NCI-H2029 (cell line): ENCODE data around the gene HNRNPUL2.

Source experiments
- DNase-seq: peaks from one replicate; lab custom pipeline; 2025; lab: John Stamatoyannopoulos, UW

HNRNPUL2 gene

GRCh38 chr11:62726915-62727164, 417 bp downstream of the HNRNPUL2 start:
- DNase-seq: no peak

- DNase-seq: no peak
Observed at GRCh38 chr11:62726156-62726914, 922 bp downstream of the HNRNPUL2 start.

GRCh38 chr11:62725646-62726045, 1.6 kb downstream of the HNRNPUL2 start:
- DNase-seq: no peak

GRCh38 chr11:62724171-62724570, 3.1 kb downstream of the HNRNPUL2 start:
- DNase-seq: no peak

DNA sequence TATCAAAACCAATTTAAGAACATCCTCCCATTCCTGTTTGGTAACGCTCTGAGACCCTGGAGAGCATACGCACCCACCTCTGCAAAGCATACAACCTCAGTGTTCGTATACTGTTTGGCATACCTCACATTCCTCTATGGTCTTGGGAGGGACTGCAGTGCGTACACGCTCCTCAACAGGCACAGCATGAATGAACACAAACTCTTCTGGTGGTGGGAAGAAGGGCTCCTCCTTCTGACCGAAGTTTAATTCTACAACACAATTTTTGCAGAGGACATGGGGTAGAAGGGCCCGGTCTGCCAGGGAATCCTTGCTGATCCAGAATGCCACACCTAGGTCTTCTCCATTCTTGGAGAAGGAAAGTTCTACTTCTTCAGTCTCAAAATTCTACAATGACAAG, 5.3 kb downstream of the HNRNPUL2 start:
- no peak for DNase-seq

DNA sequence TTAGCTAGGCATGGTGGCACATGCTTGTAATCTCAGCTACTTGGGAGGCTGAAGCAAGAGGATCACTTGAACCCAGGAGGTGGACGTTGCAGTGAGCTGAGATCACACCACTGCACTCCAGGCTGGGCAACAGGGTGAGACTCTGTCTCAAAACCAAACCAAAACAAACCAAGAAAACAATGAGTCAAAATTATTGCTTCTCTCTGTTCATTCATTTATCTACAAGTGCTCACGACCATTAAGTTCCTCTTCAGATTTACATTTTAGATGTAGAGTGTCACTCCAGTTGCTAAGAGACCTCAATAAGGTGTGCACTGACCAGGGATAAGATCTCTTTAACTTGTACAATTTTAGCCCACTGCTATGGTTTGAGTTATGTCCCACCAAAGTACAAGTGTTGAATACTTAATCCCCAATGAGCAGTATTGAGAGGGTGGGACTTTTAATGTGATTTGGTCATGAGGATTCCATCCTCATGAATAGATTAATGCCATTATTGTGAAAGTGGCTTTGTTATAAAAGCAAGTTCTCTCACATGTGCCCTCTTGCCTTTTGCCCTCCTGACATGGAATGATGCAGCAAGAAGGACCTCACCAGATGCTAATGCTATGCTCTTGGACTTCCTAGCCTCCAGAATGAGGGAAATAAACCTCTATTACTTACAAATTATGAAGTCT, 7.8 kb downstream of the HNRNPUL2 start:
- no peak for DNase-seq

- no peak for DNase-seq
Observed at GRCh38 chr11:62716816-62717215, 10.4 kb downstream of the HNRNPUL2 start.

DNA sequence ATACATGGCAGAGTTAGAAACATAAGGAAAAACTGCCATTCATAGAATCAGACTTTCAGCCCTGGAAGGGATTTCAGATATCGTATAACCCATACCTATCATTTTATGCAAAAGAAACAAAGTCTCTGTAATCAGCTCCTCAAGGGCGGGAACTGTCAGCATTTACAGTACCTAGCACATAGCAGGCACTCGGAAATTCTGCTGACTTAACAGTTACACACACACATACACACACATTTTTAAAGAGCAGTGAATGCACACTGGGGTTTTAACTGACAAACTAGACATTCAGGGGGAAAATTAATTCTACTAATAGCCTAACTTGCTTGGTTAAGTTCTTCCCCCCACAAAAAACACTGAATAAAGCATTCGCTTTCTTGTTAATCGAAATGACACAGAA, 11.1 kb downstream of the HNRNPUL2 start:
- DNase-seq: no peak

- no peak for DNase-seq
Observed at GRCh38 chr11:62715150-62716130, 11.8 kb downstream of the HNRNPUL2 start.

DNA sequence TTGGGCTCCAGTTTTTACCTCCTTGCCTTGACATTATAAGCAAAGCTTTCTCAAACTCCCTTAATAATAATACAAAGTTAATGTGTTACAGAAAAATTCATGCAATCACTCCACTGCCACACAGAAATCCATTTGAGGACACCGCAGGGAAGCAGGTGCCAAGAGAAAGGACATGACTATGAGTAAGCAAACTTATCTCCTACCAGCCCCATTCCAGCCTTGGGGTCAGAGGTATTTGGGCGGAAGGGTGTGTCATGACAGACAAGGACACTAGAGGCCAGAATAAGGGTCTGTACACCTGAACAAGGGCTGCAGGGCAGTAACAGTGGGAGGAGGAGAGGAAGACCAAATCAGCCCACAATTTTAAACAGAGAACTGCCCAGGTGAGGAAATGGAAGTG, 13.9 kb downstream of the HNRNPUL2 start:
- DNase-seq: no peak

DNA sequence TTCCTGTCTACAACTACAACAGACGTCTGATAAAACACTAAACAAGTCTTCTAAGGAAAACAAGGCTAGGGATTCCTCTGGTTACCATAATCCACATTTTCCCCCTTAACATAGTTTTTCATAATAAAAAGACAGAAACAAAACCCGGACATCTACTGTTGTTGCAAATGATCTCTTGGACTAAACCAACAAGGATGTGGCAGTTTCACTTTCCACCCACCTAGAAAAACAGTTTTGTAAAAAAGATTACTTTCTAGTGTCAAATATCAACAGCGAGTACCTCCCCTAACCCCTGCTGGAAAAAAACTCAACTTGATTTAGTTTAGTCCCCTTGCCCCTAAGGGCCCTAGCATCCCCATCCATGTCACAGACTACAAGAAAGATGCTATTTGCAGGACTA, 14.4 kb downstream of the HNRNPUL2 start:
- DNase-seq: no peak

DNA sequence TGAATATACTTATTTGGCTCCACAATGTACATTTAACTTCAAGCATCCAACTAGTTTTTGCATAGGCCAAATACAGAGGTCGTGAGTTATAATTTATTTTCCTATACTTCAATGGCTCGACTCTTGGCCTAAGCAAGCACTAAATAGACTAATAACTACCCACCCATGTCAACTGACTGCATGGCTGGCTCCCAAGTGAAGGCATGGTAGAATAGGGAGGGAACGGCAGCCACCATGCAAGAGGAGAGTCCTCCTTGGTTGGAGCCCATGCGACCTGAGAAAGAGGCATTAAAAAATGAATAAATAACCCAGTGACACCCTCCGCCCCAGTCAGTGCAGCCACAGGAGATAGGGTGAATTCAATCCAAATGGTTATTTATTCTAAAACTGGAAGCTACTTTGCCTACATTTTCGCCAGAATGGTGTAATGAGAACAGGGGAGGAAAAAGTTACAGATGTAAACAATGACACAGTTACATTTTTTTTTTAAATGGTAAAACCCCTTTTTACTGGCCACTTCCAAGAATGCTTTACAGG, 14.9 kb downstream of the HNRNPUL2 start:
- DNase-seq: no peak

GRCh38 chr11:62710001-62710345, 17.3 kb downstream of the HNRNPUL2 start:
- no peak for DNase-seq

- peak; percentile 99 for DNase-seq
Observed at GRCh38 chr11:62709247-62710000, 17.8 kb downstream of the HNRNPUL2 start.

DNA sequence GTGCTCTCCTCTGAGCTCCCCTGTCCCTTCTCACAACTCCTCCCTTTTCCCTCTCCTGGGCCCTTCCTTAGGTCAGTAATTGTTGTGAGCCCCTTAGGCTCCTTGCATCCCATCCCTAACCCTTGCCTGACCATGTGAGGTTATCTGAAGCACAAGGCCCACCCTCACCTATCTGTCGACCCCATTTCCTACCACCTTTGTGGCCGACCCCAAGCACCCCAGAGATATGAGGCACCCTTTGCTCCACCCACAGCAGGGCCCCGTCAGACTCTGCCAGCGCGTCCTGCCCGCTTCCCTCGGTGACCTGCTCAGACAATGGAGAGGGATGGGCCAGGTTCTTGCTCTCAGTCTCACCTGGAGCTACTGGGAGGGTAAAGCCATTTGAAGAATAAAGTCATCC, 18.5 kb downstream of the HNRNPUL2 start:
- peak; percentile 55 for DNase-seq

DNA sequence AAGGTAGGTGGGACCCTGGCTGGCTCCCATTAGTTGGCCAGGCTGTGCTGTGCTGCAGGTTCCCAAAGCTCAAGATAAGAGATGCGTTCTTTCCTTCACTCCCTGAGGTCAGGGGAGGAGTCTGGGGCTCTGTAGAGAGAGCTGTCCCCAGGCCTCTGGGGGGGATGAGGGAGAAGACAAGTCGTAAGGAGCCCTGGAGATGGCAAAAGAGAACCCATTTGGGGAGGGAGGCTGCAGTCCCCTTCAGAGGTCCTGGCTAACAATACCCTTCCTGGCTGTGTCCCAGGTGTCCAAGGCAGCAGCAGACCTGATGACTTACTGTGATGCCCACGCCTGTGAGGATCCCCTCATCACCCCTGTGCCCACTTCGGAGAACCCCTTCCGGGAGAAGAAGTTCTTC, 18.9 kb downstream of the HNRNPUL2 start:
- no peak for DNase-seq

- DNase-seq: no peak
Observed at GRCh38 chr11:62707277-62707861, 19.9 kb downstream of the HNRNPUL2 start, which contains the start of the genes BSCL2 and GNG3. BSCL2 (minus strand) TSS chr11:62707424; CDS start chr11:62707195, 229 bp downstream. GNG3 (plus strand) TSS chr11:62707676; CDS start chr11:62708296, 620 bp downstream.

GRCh38 chr11:62706850-62707247, 20.4 kb downstream of the HNRNPUL2 start:
- DNase-seq: no peak

GRCh38 chr11:62705880-62706849, 21.1 kb downstream of the HNRNPUL2 start:
- DNase-seq: peak; percentile 96

- DNase-seq: no peak
Observed at GRCh38 chr11:62705413-62705812, 21.8 kb downstream of the HNRNPUL2 start.
